Loucy (cell line): ENCODE data around the gene SEPTIN11.
A peak's percentile ranks its signal among the peaks of the same experiment; 100 is the strongest.

Experiments used
- H2AFZ ChIP-seq: fragments of 200-600 bp; sonication (generic); 2 replicates; pipeline ENCODE4 v1.6.0; 2016; ENCODE audit warnings: antibody characterized with exemption, mild to moderate bottlenecking, low read length, moderate library complexity
- H3F3A ChIP-seq: fragments of 200-600 bp; 2 replicates; pipeline ENCODE4 v1.6.0; 2016; ENCODE audit warnings: antibody characterized with exemption, low read depth, mild to moderate bottlenecking
- H3K27me3 ChIP-seq: fragments of 200-600 bp; sonication (generic); 2 replicates; pipeline ENCODE4 v1.6.1; 2014; ENCODE audit warnings: low read length, mild to moderate bottlenecking; ENCODE audit not compliant: insufficient read depth, poor library complexity, severe bottlenecking
- H3K36me3 ChIP-seq: fragments of 200-600 bp; sonication (generic); 2 replicates; pipeline ENCODE4 v1.6.1; 2016; ENCODE audit warnings: low read length; ENCODE audit not compliant: insufficient read depth
- H3K4me1 ChIP-seq: fragments of 200-600 bp; sonication (generic); 2 replicates; pipeline ENCODE4 v1.5.1; 2014; ENCODE audit warnings: low read length, mild to moderate bottlenecking; ENCODE audit not compliant: insufficient read depth, poor library complexity, severe bottlenecking
- H3K4me2 ChIP-seq: fragments of 200-600 bp; sonication (generic); 2 replicates; pipeline ENCODE4 v1.6.0; 2014; ENCODE audit warnings: antibody characterized with exemption, low read length, low read depth, mild to moderate bottlenecking; ENCODE audit not compliant: poor library complexity, severe bottlenecking
- H3K4me3 ChIP-seq: fragments of 200-600 bp; sonication (generic); 2 replicates; pipeline ENCODE4 v1.5.1; 2014; ENCODE audit warnings: low read length, mild to moderate bottlenecking, mixed read lengths; ENCODE audit not compliant: poor library complexity, severe bottlenecking
- H3K79me2 ChIP-seq: fragments of 200-600 bp; sonication (generic); 2 replicates; pipeline ENCODE4 v1.6.1; 2014; ENCODE audit warnings: low read length; ENCODE audit not compliant: insufficient read depth
- H3K9ac ChIP-seq: fragments of 200-600 bp; sonication (generic); 2 replicates; pipeline ENCODE4 v1.6.0; 2014; ENCODE audit warnings: mild to moderate bottlenecking, low read depth, low read length, moderate library complexity; ENCODE audit not compliant: poor library complexity, severe bottlenecking
- H3K9me2 ChIP-seq: fragments of 200-600 bp; sonication (generic); replicated peaks from 2 replicates; pipeline ENCODE4 v1.6.1; 2016; ENCODE audit warnings: low read depth, low read length, mixed read lengths
- H3K9me3 ChIP-seq: fragments of 200-600 bp; sonication (generic); 2 replicates; pipeline ENCODE4 v1.6.1; 2014; ENCODE audit warnings: mild to moderate bottlenecking, antibody characterized with exemption, low read length, low read depth; ENCODE audit not compliant: insufficient read depth
- H4K20me1 ChIP-seq: fragments of 200-600 bp; sonication (generic); 2 replicates; pipeline ENCODE4 v1.6.0; 2014; ENCODE audit warnings: antibody characterized with exemption, low read length, mild to moderate bottlenecking; ENCODE audit not compliant: insufficient read depth, poor library complexity, severe bottlenecking
- EZH2phosphoT487 ChIP-seq: fragments of 200-600 bp; IDR thresholded peaks from 2 replicates; pipeline ENCODE4 v1.6.1; 2018; ENCODE audit warnings: antibody characterized with exemption, mild to moderate bottlenecking, moderate library complexity, borderline replicate concordance
- TF ChIP-seq, protein P1 (sequence below): fragments of 200-600 bp; sonication (generic); conservative IDR thresholded peaks from 2 replicates; pipeline ENCODE4 v1.5.1; 2014; ENCODE audit warnings: mild to moderate bottlenecking, antibody characterized with exemption, low read length

The SEPTIN11 gene

DNA sequence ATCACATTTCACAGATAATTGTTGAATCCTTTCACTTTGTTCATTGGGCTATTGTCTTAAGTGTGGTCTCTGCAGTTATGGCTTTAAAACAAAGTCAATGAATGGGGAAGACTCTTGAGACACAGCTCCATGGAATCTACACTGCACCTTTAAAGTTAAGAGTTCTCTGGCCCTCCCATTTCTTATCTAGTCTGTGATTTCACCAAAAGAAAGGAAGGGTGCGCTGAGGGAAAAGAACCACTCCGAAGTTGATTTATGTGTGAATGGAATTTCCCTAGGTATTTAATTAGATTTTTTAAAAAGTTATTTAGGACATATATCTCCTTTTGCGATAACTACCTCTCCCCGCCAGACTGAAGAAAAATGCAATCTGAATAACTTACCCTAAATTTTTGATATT lies 2.5 kb downstream of the SEPTIN11 start:
- Histone ChIP-seq H3K27me3 (no peaks in the 10 kb centered on the region), H3K4me3 (peak overlapping the region; percentile 88), H3F3A (no peaks in the 10 kb centered on the region), H3K4me2 (peak overlapping the region; percentile 95), H3K9me2 (no peaks in the 10 kb centered on the region), H3K79me2 (peaks cover 79% of the 10 kb centered on the region), H3K9ac (peak overlapping the region; percentile 88), H3K36me3 (no peaks in the 10 kb centered on the region), H2AFZ (no peak overlapping the region), H3K9me3 (no peaks in the 10 kb centered on the region), H4K20me1 (peaks cover 21% of the 10 kb centered on the region), H3K4me1 (peaks cover 42% of the 10 kb centered on the region)
- TF ChIP-seq EZH2phosphoT487 = no peak
- TF ChIP-seq, protein P1, sequence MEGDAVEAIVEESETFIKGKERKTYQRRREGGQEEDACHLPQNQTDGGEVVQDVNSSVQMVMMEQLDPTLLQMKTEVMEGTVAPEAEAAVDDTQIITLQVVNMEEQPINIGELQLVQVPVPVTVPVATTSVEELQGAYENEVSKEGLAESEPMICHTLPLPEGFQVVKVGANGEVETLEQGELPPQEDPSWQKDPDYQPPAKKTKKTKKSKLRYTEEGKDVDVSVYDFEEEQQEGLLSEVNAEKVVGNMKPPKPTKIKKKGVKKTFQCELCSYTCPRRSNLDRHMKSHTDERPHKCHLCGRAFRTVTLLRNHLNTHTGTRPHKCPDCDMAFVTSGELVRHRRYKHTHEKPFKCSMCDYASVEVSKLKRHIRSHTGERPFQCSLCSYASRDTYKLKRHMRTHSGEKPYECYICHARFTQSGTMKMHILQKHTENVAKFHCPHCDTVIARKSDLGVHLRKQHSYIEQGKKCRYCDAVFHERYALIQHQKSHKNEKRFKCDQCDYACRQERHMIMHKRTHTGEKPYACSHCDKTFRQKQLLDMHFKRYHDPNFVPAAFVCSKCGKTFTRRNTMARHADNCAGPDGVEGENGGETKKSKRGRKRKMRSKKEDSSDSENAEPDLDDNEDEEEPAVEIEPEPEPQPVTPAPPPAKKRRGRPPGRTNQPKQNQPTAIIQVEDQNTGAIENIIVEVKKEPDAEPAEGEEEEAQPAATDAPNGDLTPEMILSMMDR = no peak

DNA sequence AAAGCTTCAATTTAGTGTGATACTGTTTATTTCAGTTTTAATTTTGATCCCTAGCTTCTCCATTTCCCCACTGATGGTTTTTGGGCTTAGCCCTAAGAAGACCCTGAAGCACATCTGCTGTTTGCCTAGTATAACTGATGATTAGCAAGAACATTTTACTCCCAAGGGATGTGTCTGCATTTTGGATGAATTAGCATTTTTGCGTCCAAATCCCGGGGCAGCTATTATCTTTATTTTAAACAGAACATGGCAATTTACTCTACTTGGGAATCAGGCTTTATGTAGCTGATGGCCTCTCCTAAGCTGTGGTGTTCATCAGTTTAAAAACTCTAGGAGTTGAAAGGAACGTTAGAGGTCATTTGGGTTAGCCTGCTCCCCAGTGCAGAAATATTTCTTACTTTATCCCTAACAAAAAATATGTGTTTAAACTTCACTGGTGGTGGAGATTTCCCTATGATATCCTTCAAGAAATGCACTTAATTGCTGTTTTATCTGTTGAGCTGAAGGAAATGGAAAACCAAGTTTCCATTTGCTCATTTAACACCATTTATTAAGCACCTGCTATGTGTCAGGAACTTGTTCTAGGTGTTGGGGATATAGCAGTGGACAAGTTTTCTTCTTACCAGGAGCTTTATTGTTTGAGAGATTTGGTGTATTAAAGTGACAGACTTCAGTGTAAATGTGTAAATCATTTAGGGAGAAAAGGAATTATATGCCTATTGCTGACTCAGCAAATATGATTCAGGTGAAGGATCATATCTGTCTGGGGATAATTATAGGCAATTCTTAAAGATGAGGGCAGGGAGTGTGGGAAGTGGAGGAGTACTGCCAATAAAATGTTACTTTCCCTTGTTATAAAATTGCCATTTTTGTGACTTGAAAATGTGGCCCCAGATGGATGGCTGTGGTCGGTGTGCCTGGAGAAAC lies 3.4 kb downstream of the SEPTIN11 start:
- peaks cover 21% of the 10 kb centered on the region for H4K20me1 ChIP-seq
- H3K36me3 ChIP-seq = no peaks in the 10 kb centered on the region
- H3K9me2 ChIP-seq = no peaks in the 10 kb centered on the region
- H3K79me2 ChIP-seq = peaks cover 86% of the 10 kb centered on the region
- H3K4me1 ChIP-seq = peaks cover 42% of the 10 kb centered on the region
- H3K9me3 ChIP-seq = no peaks in the 10 kb centered on the region
- no peak for TF ChIP-seq EZH2phosphoT487
- TF ChIP-seq, protein P1 = no peak
- H3F3A ChIP-seq = no peaks in the 10 kb centered on the region
- H3K9ac ChIP-seq = no peak overlapping the region
- H3K27me3 ChIP-seq = no peaks in the 10 kb centered on the region
- H3K4me2 ChIP-seq = peak overlapping the region; percentile 95
- no peak overlapping the region for H2AFZ ChIP-seq
- H3K4me3 ChIP-seq = peak overlapping the region; percentile 88

DNA sequence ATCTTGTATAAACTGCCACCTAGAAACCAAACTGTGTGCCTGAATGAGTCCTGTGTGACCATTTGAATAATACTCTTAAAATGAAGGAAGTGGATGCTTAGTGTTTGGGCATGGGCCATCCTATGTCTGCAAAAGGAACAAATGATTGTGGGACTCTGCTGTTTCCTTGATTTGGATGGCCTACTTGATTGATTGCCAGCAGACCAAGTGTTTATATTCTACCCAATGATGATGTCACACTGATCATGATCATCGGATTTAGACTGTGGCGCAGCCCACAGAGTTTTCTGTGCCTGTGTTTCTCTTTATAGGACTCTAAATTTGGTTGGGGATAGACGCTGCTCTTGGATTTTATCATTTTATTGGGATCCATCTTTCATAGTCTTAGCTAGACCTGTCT lies 4.4 kb downstream of the SEPTIN11 start:
- Histone ChIP-seq H3K4me2 (peak overlapping the region; percentile 95), H3K9me2 (no peaks in the 10 kb centered on the region), H3K9me3 (no peaks in the 10 kb centered on the region), H3K79me2 (peaks cover 81% of the 10 kb centered on the region), H3K36me3 (no peaks in the 10 kb centered on the region), H3K4me3 (no peak overlapping the region), H3K27me3 (no peaks in the 10 kb centered on the region), H2AFZ (no peak overlapping the region), H4K20me1 (peaks cover 21% of the 10 kb centered on the region), H3K9ac (no peak overlapping the region), H3K4me1 (peaks cover 39% of the 10 kb centered on the region), H3F3A (no peaks in the 10 kb centered on the region)
- no peak for TF ChIP-seq EZH2phosphoT487
- TF ChIP-seq, protein P1 = no peak
